Measurements from ENCODE around the gene DLK1.

Gene DLK1

DNA sequence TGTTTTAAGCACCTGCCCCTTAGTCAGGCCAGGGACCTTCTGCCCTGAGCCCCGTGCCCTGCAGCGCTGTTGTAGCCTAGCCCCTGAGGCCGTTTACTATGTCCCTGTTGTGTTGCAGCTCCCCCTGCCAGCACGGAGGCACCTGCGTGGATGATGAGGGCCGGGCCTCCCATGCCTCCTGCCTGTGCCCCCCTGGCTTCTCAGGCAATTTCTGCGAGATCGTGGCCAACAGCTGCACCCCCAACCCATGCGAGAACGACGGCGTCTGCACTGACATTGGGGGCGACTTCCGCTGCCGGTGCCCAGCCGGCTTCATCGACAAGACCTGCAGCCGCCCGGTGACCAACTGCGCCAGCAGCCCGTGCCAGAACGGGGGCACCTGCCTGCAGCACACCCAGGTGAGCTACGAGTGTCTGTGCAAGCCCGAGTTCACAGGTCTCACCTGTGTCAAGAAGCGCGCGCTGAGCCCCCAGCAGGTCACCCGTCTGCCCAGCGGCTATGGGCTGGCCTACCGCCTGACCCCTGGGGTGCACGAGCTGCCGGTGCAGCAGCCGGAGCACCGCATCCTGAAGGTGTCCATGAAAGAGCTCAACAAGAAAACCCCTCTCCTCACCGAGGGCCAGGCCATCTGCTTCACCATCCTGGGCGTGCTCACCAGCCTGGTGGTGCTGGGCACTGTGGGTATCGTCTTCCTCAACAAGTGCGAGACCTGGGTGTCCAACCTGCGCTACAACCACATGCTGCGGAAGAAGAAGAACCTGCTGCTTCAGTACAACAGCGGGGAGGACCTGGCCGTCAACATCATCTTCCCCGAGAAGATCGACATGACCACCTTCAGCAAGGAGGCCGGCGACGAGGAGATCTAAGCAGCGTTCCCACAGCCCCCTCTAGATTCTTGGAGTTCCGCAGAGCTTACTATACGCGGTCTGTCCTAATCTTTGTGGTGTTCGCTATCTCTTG, 7.6 kb downstream of the DLK1 start:
- DNase-seq (ENCODE audit: low spot score) = no peak

- no peak for DNase-seq (ENCODE audit: low spot score)
Measured at GRCh38 chr14:100735271-100735670, 8.6 kb downstream of the DLK1 start.

DNA sequence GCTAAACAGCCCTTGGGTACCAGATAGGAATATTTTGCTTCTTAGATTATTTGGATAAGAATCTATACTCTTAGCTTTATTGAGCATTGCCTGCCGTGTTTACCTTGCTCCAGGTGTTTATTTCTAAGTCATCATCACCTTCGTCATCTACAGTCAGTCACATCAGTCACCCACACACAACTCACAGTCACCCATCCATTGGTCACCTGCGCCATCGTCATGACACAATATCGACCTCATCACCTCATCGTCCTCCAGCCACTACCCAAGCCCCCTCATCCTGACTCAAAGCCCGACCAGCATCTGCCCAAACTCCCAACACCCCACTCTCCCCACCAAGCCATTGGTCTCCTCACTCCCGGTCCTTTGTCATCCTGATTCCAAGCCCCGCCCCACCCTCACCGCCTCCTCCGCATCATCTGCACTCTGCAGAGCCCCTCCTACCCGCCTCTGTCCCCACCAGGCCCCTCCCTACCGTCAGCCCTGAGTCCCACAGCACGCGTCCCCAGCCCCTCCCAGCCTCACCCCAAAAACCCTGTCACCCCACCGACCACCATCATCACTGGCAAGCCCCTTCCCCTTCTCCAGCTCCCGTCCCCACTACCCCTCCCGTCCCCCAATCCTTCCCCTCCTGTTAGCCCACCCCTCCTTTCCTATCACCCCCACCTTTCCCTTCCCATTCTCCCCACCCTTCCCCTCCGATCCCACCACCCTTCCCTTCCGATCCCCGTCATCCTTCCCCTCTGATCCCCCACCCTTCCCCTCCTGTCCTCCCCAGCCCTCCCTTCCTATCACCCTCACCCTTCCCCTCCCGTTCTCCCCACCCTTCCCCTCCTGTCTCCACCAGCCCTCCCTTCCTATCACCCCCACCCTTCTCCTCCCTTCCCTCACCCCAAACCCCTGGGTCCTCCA, 9.8 kb downstream of the DLK1 start:
- no peak for DNase-seq (ENCODE audit: low spot score)

GRCh38 chr14:100737526-100737925, 10.8 kb downstream of the DLK1 start:
- no peak for DNase-seq (ENCODE audit: low spot score)

- DNase-seq (ENCODE audit: low spot score) = no peak
Measured at GRCh38 chr14:100738269-100738691, 11.6 kb downstream of the DLK1 start.

DNA sequence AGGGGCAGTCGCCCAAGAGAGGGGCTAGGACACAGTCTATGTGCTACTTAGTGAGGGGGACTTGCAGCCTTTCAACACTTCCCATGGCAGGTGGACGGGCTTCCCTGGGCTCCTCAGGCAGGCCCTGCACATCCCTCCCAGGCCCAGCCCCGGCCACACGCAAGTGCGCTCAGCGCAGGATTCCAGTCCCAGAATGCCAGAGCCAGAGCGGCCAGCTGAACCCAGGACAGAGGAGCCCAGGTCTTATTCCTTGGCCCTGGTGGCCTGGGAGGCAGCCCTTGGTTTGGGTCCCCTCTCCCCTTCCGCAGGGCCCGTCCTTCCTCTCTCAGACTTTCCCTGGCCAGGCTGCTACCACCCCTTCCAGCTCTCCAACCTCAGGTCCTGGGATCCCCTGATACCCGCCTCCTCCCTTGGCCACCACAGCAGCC, 12.0 kb downstream of the DLK1 start:
- DNase-seq (ENCODE audit: low spot score) = no peak

DNA sequence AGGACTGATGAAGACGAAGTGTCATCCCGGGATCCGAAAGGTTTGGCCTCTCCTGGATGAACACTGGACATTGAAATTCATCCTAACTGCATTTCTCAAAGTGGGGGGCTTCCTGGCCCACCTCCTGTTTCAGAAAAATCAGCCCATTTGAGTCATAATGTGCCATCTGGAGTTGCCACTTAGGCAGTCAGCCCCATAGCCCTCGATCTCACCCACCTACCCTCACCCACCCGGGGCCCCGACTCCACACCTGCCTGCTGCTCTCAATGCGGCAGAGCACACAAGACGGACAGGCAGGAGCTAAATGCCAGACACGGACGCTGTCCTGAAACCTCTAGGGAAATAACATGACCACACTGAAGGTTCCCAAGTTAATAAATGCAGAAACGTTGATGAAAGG, 12.6 kb downstream of the DLK1 start:
- no peak for DNase-seq (ENCODE audit: low spot score)

GRCh38 chr14:100740196-100740825, 13.6 kb downstream of the DLK1 start:
- DNase-seq (ENCODE audit: low spot score) = no peak

DNA sequence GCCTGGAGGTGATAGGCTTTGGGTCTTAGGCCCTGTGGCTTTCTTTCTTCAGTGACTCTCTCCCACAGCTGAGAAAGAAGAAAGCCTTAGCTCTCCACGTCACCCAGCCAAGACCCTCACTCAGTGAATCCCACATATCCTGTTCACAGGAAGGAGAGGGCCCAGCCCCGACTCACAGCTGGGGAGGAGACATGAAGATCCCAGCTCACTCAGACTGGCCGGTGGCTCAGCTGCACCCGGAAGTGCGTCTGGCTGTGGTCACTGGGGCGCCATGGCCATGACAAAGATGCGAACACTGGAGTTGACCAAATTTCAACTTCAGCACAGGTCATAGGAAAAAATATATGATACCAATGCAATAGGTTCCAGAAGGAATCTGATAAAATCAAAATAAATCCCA, 14.2 kb downstream of the DLK1 start:
- DNase-seq (ENCODE audit: low spot score) = no peak

DNA sequence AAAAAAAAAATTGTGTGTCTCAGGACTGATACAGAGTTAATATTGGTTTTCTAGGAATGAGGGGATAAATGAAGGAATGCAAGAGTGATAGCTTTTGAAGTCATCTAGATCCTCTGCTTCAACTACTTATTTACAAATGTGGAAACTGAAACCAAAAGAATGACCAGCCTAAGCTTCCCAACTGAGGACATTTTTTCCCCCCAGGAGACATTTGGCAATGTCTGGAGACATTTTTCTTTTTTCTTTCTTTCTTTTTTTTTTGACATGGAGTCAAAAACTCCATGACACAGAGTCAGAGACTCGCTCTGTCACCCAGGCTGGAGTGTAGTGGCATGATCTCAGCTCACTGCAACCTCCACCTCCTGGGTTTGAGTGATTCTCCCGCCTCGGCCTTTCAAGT, 15.3 kb downstream of the DLK1 start:
- DNase-seq (ENCODE audit: low spot score) = no peak

DNA sequence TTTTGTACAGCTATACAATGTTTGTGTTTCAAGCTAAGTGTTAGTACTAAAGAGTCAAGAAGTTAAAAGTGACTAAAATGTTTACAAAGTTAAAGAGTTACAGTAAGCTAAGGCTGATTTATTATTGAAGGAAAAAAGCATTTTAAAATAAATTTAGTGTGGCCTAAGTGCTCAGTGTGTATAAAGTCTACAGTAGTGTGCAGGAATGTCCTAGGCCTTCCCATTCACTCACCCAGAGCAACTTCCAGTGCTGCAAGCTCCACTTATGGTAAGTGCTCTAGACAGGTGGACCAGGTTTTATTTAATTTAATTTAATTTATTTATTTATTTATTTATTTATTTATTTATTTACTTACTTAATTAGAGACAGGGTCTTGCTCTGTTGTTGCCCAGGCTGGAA, 19.6 kb downstream of the DLK1 start:
- DNase-seq (ENCODE audit: low spot score) = no peak

DNA sequence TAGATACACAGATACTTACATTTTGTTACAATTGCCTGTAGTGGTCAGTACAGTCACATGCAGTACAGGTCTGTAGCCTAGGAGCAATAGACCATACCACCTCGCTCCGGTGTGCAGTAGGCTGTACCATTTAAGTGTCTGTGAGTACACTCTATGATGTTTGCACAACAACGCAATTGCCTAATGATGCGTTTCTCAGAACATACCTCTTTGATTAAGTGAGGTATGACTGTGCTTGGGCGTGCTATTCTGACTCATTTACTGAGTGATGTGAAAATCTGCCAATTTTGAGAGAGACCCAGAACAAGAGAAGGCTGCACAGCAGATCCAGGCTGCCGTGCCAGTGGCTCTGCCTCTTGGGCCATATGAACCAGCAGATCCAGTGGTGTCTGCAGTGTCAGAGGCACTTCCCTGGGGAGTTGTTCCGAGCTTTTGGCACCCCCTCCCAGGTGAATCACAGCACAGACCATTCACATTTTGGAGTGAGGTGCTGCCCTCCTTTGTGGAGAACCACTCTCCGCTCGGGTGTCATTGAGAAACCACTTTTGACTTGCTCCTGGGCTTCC, 20.4 kb downstream of the DLK1 start:
- DNase-seq (ENCODE audit: low spot score) = no peak

GRCh38 chr14:100747736-100748135, 21.0 kb downstream of the DLK1 start:
- DNase-seq (ENCODE audit: low spot score) = no peak

- DNase-seq (ENCODE audit: low spot score) = no peak
Measured at GRCh38 chr14:100748403-100748802, 21.7 kb downstream of the DLK1 start.

DNA sequence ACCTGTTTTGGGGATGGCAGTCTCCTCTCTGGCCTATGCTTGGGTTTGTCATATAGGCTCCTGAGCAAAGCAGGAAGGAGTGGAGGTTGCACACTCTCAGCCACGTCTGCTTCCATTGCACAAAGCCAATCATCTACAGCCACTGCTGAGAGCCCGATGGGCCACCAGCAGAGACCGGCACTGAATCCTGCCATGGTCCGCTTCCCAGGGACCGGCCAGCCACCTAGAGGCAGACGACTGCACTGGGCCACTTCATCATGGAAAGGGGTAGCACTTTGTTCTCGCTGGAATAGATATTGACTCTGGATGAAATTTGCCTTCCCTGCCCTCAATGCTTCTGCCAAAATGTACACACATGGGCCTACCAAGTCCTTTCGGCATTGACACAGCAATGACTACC, 22.3 kb downstream of the DLK1 start:
- DNase-seq (ENCODE audit: low spot score) = no peak

DNA sequence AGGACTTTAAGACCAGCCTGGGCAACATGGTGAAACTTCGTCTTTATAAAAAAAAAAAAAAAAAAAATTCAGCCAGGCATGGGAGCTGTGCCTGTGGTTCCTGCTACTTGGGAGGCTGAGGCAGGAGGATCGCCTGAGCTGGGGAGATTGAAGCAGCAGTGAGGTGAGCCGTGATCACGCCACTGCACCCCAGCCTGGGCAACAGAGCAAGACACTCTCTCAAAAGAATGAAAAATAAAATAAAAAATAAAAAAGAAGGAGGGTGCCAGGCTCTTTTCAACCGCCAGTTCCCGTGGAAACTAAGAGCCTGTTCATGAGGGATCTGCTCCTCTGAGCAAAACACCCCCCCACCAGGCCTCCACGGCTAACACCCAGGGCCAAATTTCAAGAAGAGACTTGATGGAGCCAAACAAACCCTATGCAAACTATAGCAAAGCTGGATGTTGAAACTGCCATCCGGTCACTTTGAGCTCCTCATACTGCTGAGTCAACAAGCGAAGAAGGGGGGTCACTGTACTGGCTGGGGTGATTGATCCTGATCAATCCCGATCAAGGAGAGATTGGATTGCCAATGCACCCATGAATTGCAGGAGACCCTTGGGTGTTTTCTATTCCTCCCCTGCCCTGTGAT, 23.4 kb downstream of the DLK1 start:
- DNase-seq (ENCODE audit: low spot score) = no peak

DNA sequence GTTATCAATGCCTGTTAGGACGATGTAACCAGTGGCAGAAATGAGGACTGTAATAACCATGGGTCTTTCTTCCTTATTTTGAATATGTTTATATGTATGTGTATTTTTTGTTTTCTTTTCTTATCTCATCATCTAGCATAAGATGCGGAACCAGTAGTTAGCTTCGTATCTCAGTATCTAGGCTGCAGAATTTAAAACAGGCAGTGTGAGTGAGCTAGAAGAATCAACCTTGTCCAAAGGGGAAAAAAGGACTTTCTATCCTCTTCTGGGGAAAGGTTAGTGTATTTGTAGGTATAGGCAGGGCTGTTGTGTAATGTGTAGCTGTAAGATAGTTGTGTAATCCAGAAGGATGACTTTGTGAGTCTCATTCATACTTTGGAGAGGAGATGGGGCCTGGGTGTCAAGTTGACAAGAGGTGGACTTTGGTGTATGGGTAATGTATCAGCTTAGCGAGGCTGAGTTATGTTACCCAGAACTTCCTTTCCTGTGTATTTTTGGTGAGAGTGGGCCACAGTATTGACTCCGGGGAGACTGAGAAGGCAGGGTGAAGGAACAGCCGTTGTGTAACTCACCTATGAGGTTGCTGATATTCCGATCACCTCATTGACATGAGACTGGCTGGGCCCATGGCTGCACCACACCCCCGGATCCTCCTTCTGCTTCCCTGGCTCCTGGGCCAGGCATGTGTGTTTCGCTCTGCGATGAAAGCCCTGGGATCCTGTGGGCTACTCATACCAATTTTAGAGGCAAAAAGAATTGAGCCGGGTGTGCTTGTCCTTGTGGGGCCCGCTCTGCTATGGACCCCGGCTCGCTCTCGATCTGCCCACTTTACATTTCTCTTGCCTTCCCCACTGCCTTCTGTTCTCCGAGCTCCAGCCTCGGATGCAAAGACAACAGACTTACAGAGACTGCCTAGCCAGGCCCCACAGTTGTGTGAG, 24.3 kb downstream of the DLK1 start:
- DNase-seq (ENCODE audit: low spot score) = no peak

GRCh38 chr14:100754020-100754419, 27.3 kb downstream of the DLK1 start:
- no peak for DNase-seq (ENCODE audit: low spot score)

DNA sequence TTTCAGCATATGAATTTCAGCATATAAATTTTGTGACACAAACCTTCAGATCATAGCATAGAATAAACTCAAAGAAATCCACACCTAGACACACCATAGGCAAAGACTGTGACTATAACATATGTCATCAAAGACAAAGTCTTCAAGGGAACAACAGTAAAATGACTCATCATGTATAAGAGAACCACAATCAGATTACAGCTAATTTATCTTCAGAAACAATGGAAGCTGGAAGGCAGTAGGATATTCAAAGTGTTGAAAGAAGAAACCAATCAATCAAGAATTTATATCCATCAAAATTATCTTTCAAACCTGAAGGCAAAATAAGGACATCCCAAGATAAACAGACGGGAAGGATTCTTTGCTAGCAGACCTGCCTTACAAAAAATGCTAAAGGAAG, 29.0 kb downstream of the DLK1 start:
- no peak for DNase-seq (ENCODE audit: low spot score)

- DNase-seq (ENCODE audit: low spot score) = no peak
Measured at GRCh38 chr14:100761481-100761880, 34.8 kb downstream of the DLK1 start.
